HEK293 (cell line): ENCODE measurements around the gene LYZL6.

ENCODE experiments used
- CTCF ChIA-PET: fragments of 350-600 bp; formaldehyde crosslinking; extraction: SDS; loops from one replicate; lab custom pipeline; 2021; ENCODE audit warnings: antibody characterized with exemption; lab: Yijun Ruan, JAX
- POLR2A ChIA-PET: fragments of 300-600 bp; formaldehyde crosslinking; extraction: SDS; loops from one replicate; lab custom pipeline; 2020; ENCODE audit warnings: antibody characterized with exemption, inconsistent platforms; lab: Yijun Ruan, JAX
- H3K27ac ChIP-seq: fragments of 200-500 bp; sonication (Bioruptor generic); 2 replicates; pipeline ENCODE4 v1.5.1; 2014; ENCODE audit warnings: low read depth, low read length, control low read depth, inconsistent platforms; ENCODE audit errors: extremely low read depth
- H3K36me3 ChIP-seq, 2 experiments: fragments of 200-500 bp in 1 of 2; sonication (Bioruptor generic) in 1 of 2; 1 replicate in 1 of 2; 2 replicates in 1 of 2; pipeline ENCODE4 v1.5.1; 2014 to 2017; ENCODE audit warnings: inconsistent platforms in 2 of 2, low read length in 2 of 2; ENCODE audit not compliant: control insufficient read depth in 2 of 2, insufficient read depth in 1 of 2
- H3K4me1 ChIP-seq: fragments of 200-500 bp; sonication (Bioruptor generic); 2 replicates; pipeline ENCODE4 v1.5.1; 2014; ENCODE audit warnings: mild to moderate bottlenecking, low read length, inconsistent platforms; ENCODE audit not compliant: control insufficient read depth, insufficient read depth
- H3K4me3 ChIP-seq: 2 replicates; pipeline ENCODE4 v1.5.1; 2011; ENCODE audit warnings: low read depth, mild to moderate bottlenecking, control low read depth, low read length, moderate library complexity
- H3K9me3 ChIP-seq: fragments of 200-500 bp; sonication (Bioruptor generic); 2 replicates; pipeline ENCODE4 v1.5.1; 2014; ENCODE audit warnings: low read depth, low read length, inconsistent platforms; ENCODE audit not compliant: control insufficient read depth, insufficient read depth
- BCL11B ChIP-seq: fragments of 450-650 bp; formaldehyde crosslinking; IDR thresholded peaks from 2 replicates; pipeline ENCODE4 v1.5.1; 2016; ENCODE audit warnings: low read depth, missing biosample characterization, missing genetic modification characterization
- GLI4 ChIP-seq: fragments of 450-650 bp; formaldehyde crosslinking; IDR thresholded peaks from 2 replicates; pipeline ENCODE4 v1.5.1; 2016; ENCODE audit warnings: missing biosample characterization, missing genetic modification characterization
- HIC1 ChIP-seq: fragments of 450-650 bp; formaldehyde crosslinking; IDR thresholded peaks from 2 replicates; pipeline ENCODE4 v1.5.1; 2016; ENCODE audit warnings: missing biosample characterization, missing genetic modification characterization
- HOXA7 ChIP-seq: sonication (generic); formaldehyde crosslinking; IDR thresholded peaks from 2 replicates; pipeline ENCODE4 v1.8.1; 2022; ENCODE audit warnings: missing genetic modification reagents, borderline replicate concordance
- KLF10 ChIP-seq: fragments of 450-650 bp; IDR thresholded peaks from 2 replicates; pipeline ENCODE4 v1.5.1; 2018; ENCODE audit warnings: missing biosample characterization, mild to moderate bottlenecking, missing genetic modification characterization
- KLF7 ChIP-seq: fragments of 450-650 bp; formaldehyde crosslinking; IDR thresholded peaks from 2 replicates; pipeline ENCODE4 v1.5.1; 2016; ENCODE audit warnings: missing biosample characterization, missing genetic modification characterization, borderline replicate concordance
- RBAK ChIP-seq: fragments of 450-650 bp; formaldehyde crosslinking; IDR thresholded peaks from 2 replicates; pipeline ENCODE4 v1.5.1; 2016; ENCODE audit warnings: missing biosample characterization, missing genetic modification characterization
- SP2 ChIP-seq: fragments of 450-650 bp; formaldehyde crosslinking; IDR thresholded peaks from 2 replicates; pipeline ENCODE4 v1.5.1; 2016; ENCODE audit warnings: missing biosample characterization, missing genetic modification characterization
- TCF7L2 ChIP-seq: IDR thresholded peaks from 2 replicates; pipeline ENCODE4 v1.6.1; 2011; ENCODE audit warnings: low read depth, mild to moderate bottlenecking, inconsistent platforms, low read length, moderate library complexity, borderline replicate concordance
- ZBTB17 ChIP-seq: fragments of 450-650 bp; formaldehyde crosslinking; IDR thresholded peaks from 2 replicates; pipeline ENCODE4 v1.5.1; 2016; ENCODE audit warnings: missing biosample characterization, missing genetic modification characterization
- ZEB2 ChIP-seq: fragments of 450-650 bp; formaldehyde crosslinking; IDR thresholded peaks from 2 replicates; pipeline ENCODE4 v1.5.1; 2016; ENCODE audit warnings: missing biosample characterization, missing genetic modification characterization
- ZFP69B ChIP-seq: fragments of 450-650 bp; formaldehyde crosslinking; IDR thresholded peaks from 2 replicates; pipeline ENCODE4 v1.5.1; 2016; ENCODE audit warnings: missing biosample characterization, missing genetic modification characterization
- ZNF133 ChIP-seq: fragments of 450-650 bp; formaldehyde crosslinking; IDR thresholded peaks from 2 replicates; pipeline ENCODE4 v1.5.1; 2016; ENCODE audit warnings: missing biosample characterization, missing genetic modification characterization
- ZNF140 ChIP-seq: fragments of 450-650 bp; formaldehyde crosslinking; IDR thresholded peaks from 2 replicates; pipeline ENCODE4 v1.5.1; 2016; ENCODE audit warnings: missing biosample characterization, missing genetic modification characterization
- ZNF169 ChIP-seq: fragments of 450-650 bp; formaldehyde crosslinking; IDR thresholded peaks from 2 replicates; pipeline ENCODE4 v1.5.1; 2016; ENCODE audit warnings: missing biosample characterization, missing genetic modification characterization
- ZNF221 ChIP-seq: fragments of 450-650 bp; formaldehyde crosslinking; IDR thresholded peaks from 2 replicates; pipeline ENCODE4 v1.5.1; 2017; ENCODE audit warnings: missing biosample characterization, missing genetic modification characterization, borderline replicate concordance
- ZNF23 ChIP-seq: fragments of 450-650 bp; formaldehyde crosslinking; IDR thresholded peaks from 2 replicates; pipeline ENCODE4 v1.5.1; 2016; ENCODE audit warnings: missing biosample characterization, missing genetic modification characterization, borderline replicate concordance
- ZNF302 ChIP-seq: fragments of 450-650 bp; formaldehyde crosslinking; IDR thresholded peaks from 2 replicates; pipeline ENCODE4 v1.5.1; 2016; ENCODE audit warnings: missing biosample characterization, missing genetic modification characterization, low read depth
- ZNF341 ChIP-seq: fragments of 450-650 bp; formaldehyde crosslinking; IDR thresholded peaks from 2 replicates; pipeline ENCODE4; 2016; ENCODE audit warnings: low read depth, missing biosample characterization, missing genetic modification characterization
- ZNF416 ChIP-seq: fragments of 450-650 bp; formaldehyde crosslinking; IDR thresholded peaks from 2 replicates; pipeline ENCODE4 v1.5.1; 2016; ENCODE audit warnings: missing biosample characterization, missing genetic modification characterization
- ZNF555 ChIP-seq: fragments of 450-650 bp; formaldehyde crosslinking; conservative IDR thresholded peaks from 2 replicates; pipeline ENCODE4 v1.5.1; 2017; ENCODE audit warnings: missing biosample characterization, mild to moderate bottlenecking, missing genetic modification characterization, inconsistent platforms
- ZNF623 ChIP-seq: fragments of 450-650 bp; formaldehyde crosslinking; IDR thresholded peaks from 2 replicates; pipeline ENCODE4 v1.5.1; 2016; ENCODE audit warnings: missing biosample characterization, missing genetic modification characterization
- ZNF777 ChIP-seq: fragments of 450-650 bp; formaldehyde crosslinking; IDR thresholded peaks from 2 replicates; pipeline ENCODE4 v1.5.1; 2017; ENCODE audit warnings: missing biosample characterization, missing genetic modification characterization, borderline replicate concordance
- ZXDB ChIP-seq: fragments of 450-650 bp; formaldehyde crosslinking; IDR thresholded peaks from 2 replicates; pipeline ENCODE4 v1.5.1; 2016; ENCODE audit warnings: missing biosample characterization, missing genetic modification characterization
- TF ChIP-seq, protein P1 (sequence below): fragments of 450-650 bp; formaldehyde crosslinking; IDR thresholded peaks from 2 replicates; pipeline ENCODE4 v1.5.1; 2016; ENCODE audit warnings: missing biosample characterization, missing genetic modification characterization

Gene LYZL6

GRCh38 chr17:35895636-35896587 lies 47.6 kb downstream of the LYZL6 start (continued):
- TF ChIP-seq ZNF302, result no peak

- no peaks in the 10 kb centered on the region for H3K9me3 ChIP-seq
- no peak overlapping the region for H3K27ac ChIP-seq
- POLR2A ChIA-PET, result no interaction called here
- H3K4me1 ChIP-seq, result peaks cover 13% of the 10 kb centered on the region
- no peaks in the 10 kb centered on the region for H3K36me3 ChIP-seq
- H3K4me3 ChIP-seq, result no peak overlapping the region
- CTCF ChIA-PET, result interaction anchor here (2.2 kb wide), 1 partner anchor 45 kb away, joined by 6 read pairs; no protein-coding TSS in a partner anchor
- TF ChIP-seq ZNF777 (tag by site-specific recombination) (no peak), ZNF623 (tag by site-specific recombination) (no peak), ZNF221 (tag by site-specific recombination) (no peak), ZXDB (tag by site-specific recombination) (no peak), HIC1 (tag by site-specific recombination) (no peak), ZNF416 (tag by site-specific recombination) (no peak), BCL11B (tag by site-specific recombination) (no peak), ZNF555 (tag by site-specific recombination) (no peak), KLF10 (no peak), ZNF341 (tag by site-specific recombination) (no peak)
- TF ChIP-seq, protein P1, sequence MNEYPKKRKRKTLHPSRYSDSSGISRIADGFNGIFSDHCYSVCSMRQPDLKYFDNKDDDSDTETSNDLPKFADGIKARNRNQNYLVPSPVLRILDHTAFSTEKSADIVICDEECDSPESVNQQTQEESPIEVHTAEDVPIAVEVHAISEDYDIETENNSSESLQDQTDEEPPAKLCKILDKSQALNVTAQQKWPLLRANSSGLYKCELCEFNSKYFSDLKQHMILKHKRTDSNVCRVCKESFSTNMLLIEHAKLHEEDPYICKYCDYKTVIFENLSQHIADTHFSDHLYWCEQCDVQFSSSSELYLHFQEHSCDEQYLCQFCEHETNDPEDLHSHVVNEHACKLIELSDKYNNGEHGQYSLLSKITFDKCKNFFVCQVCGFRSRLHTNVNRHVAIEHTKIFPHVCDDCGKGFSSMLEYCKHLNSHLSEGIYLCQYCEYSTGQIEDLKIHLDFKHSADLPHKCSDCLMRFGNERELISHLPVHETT (tag by site-specific recombination), result no peak
- TF ChIP-seq, all 188 proteins: peak for 0
Measured at GRCh38 chr17:35894206-35894605, 49.3 kb downstream of the LYZL6 start.

DNA sequence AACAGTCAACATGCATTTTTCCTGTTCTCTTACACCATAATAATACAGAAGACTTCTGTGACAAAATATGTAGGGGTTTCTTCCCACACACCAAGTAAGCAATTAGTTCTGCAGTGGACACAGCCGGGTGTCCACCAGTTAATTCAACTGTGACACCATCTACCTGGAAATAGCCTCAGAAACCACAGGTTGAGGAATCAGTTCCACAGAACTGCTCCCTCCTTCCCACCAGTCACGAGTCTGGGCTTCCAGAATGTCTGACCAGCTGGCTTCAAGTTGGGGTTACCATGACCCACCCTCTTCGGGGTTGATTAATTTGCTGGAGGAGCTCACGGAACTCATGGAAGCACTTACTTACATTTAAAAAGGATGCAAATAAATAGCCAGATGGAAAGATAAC lies 49.8 kb downstream of the LYZL6 start:
- ChIA-PET POLR2A (no interaction called here), CTCF (interaction anchor here (0.8 to 2.2 kb wide), 2 partner anchors 18 to 45 kb away, joined by 4 to 6 read pairs; no protein-coding TSS in a partner anchor)
- Histone ChIP-seq H3K4me1 (peaks cover 13% of the 10 kb centered on the region), H3K36me3 (no peaks in the 10 kb centered on the region), H3K4me3 (no peak overlapping the region), H3K27ac (no peak overlapping the region), H3K9me3 (no peaks in the 10 kb centered on the region)
- TF ChIP-seq ZNF133 (tag by site-specific recombination) (no peak), KLF7 (tag by site-specific recombination) (no peak), ZNF140 (tag by site-specific recombination) (no peak), GLI4 (tag by site-specific recombination) (no peak), TCF7L2 (no peak), SP2 (tag by site-specific recombination) (no peak), ZNF169 (tag by site-specific recombination) (no peak), ZNF221 (tag by site-specific recombination) (no peak), RBAK (tag by site-specific recombination) (no peak), ZEB2 (no peak), ZFP69B (no peak), ZBTB17 (no peak), ZNF23 (tag by site-specific recombination) (no peak), HOXA7 (CRISPR knock-in tag) (no peak)
